GM21360 (cell line): Measurements from ENCODE around the gene MRM3.
"Not testable (repeated sequence)": the region's sequence is repeated elsewhere in the genome, so short reads cannot be mapped to it uniquely, and the experiment has no call there.

Experiments used
- ATAC-seq: cut with Tn5 transposase; IDR thresholded peaks from one replicate; pipeline ENCODE4 v1.9.1; 2021; ENCODE audit warnings: mild to moderate bottlenecking, moderate library complexity; ENCODE audit not compliant: unreplicated experiment

MRM3 gene

GRCh38 chr17:753418-753817 is 28.7 kb upstream of the MRM3 start:
- ATAC-seq: no peak

- not testable (repeated sequence) for ATAC-seq
Measured at GRCh38 chr17:755319-755961, 26.7 kb upstream of the MRM3 start.

GRCh38 chr17:756010-756567 is 26.1 kb upstream of the MRM3 start:
- not testable (repeated sequence) for ATAC-seq

GRCh38 chr17:759964-760363 is 22.2 kb upstream of the MRM3 start:
- no peak for ATAC-seq

GRCh38 chr17:760371-760770 is 21.8 kb upstream of the MRM3 start:
- ATAC-seq: no peak

- ATAC-seq: no peak
Measured at GRCh38 chr17:767076-767475, 15.1 kb upstream of the MRM3 start.

- no peak for ATAC-seq
Measured at GRCh38 chr17:773016-773415, 9.1 kb upstream of the MRM3 start.

- ATAC-seq: no peak
Measured at GRCh38 chr17:773467-774312, 8.5 kb upstream of the MRM3 start.

GRCh38 chr17:774313-774584 is 7.9 kb upstream of the MRM3 start:
- ATAC-seq: no peak

GRCh38 chr17:778096-778495 is 4.1 kb upstream of the MRM3 start:
- ATAC-seq: no peak

- ATAC-seq: no peak
Measured at GRCh38 chr17:784143-784542, 2.0 kb downstream of the MRM3 start.

- not testable (repeated sequence) for ATAC-seq
Measured at GRCh38 chr17:785901-786300, 3.7 kb downstream of the MRM3 start.

- no peak for ATAC-seq
Measured at GRCh38 chr17:787641-788221, 5.6 kb downstream of the MRM3 start.

GRCh38 chr17:788551-788950 is 6.4 kb downstream of the MRM3 start:
- no peak for ATAC-seq

GRCh38 chr17:789160-789840 is 7.1 kb downstream of the MRM3 start:
- no peak for ATAC-seq

- ATAC-seq: not testable (repeated sequence)
Measured at GRCh38 chr17:789931-790873, 8.0 kb downstream of the MRM3 start.

GRCh38 chr17:790874-791247 is 8.7 kb downstream of the MRM3 start:
- not testable (repeated sequence) for ATAC-seq

- ATAC-seq: no peak
Measured at GRCh38 chr17:791829-792228, 9.7 kb downstream of the MRM3 start.

- no peak for ATAC-seq
Measured at GRCh38 chr17:792277-792676, 10.1 kb downstream of the MRM3 start.

GRCh38 chr17:794876-795275 is 12.7 kb downstream of the MRM3 start:
- ATAC-seq: no peak
